GM12892 (cell line): Measurements from ENCODE around the gene TENM3.

Experiments
- POLR2A ChIP-seq: IDR thresholded peaks from 2 replicates; pipeline ENCODE4 v1.6.1; 2011; ENCODE audit warnings: low read depth, low read length, control low read depth
- TAF1 ChIP-seq: IDR thresholded peaks from 2 replicates; pipeline ENCODE4 v1.6.1; 2011; ENCODE audit warnings: low read depth, mild to moderate bottlenecking, control low read depth, low read length, borderline replicate concordance

DNA sequence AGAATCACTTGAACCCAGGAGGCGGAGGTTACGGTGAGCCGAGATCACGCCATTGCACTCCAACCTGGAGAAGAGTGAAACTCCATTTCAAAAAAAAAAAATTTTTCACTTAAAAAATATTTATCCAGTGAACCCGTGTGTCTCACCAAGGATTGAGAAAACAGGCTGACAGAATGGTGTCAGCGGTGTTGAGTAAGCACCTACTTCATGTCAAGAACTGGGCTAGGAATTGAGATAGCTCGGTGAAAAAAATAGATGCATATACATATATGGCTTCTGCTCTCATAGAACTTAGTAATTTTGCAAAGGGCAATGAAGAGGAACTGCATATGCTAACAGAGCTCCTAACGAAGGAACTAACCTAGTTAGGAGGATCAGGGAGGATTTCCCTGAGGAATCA is 297.3 kb downstream of the TENM3 start:
- no peak for TF ChIP-seq TAF1
- TF ChIP-seq POLR2A = no peak
